NCI-H146 treated with DMSO at 0.1 percent for 48 hours (cell line): ENCODE data around the gene EBF3.

Experiments used
- DNase-seq: peaks from one replicate; lab custom pipeline; 2025; ENCODE audit not compliant: unreplicated experiment; lab: John Stamatoyannopoulos, UW

The EBF3 gene

GRCh38 chr10:129960481-129961156, 3.5 kb downstream of the EBF3 start:
- DNase-seq, result no peak

GRCh38 chr10:129959544-129960480, 4.3 kb downstream of the EBF3 start:
- DNase-seq, result no peak

GRCh38 chr10:129958629-129959543, 5.2 kb downstream of the EBF3 start:
- no peak for DNase-seq

GRCh38 chr10:129958148-129958628, 5.9 kb downstream of the EBF3 start:
- no peak for DNase-seq

- DNase-seq, result no peak
Observed at GRCh38 chr10:129956876-129957673, 7.0 kb downstream of the EBF3 start.

DNA sequence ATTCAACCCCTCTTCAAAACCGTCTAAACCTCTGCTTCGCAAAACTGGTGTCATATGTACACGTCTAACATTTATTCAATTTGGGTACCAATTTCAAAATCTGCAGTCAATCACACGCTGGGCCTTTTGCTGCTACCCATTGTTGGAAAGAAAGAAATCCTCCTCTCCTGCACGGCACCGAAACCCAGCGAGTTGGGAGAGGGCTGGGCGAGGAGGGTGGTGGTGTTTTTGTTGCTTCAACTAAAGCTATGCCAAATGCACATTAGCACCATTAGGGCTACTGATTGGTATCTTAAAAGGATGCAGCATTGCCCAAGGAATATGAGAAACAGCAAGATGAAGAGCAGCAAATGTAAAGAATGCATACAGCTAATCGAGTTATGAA, 7.8 kb downstream of the EBF3 start:
- DNase-seq, result no peak

- no peak for DNase-seq
Observed at GRCh38 chr10:129955601-129956285, 8.3 kb downstream of the EBF3 start.

GRCh38 chr10:129954492-129955315, 9.4 kb downstream of the EBF3 start:
- no peak for DNase-seq

DNA sequence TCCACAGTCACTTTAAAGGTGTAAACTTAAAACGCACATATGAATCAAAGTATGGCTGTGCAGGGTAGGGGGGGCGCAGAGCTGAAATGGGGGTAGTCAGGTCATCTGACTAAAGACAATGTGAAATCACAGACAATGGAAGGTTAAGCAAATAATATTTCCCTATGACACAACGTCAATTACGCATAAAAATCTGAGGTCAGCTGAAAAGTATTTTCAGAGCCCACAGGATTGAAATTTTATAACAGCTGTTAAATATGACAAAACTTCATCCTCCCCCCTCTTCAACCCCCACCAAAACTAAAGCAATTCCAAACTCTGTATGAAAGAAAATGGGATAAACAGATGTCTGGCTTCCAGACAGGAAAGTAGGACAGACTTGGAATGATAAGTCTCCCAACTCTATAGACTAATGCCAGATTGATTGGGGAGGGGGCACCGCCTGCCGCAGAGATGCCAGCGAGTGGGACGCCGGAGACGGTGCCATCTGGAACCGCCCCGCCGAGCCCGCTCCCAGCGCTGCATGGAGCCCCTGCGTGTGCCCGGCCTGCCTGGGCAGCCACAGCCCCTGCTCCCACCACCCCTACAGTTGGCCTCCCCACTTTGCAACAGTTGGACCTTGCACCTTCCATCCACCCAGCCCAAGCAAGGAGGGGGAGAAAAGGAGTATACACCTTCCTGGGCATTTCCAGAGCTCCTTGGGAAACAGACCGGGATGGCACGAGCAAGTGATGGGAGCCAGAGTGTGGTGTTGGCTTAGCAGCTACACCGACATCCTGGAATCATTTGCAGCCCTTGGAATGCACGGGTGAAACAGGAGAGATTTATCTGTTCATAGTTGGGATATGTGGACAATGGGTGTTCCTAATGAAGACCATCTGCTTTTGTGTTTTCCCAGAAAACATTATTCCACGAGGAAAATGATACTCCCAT, 10.7 kb downstream of the EBF3 start:
- DNase-seq, result no peak

DNA sequence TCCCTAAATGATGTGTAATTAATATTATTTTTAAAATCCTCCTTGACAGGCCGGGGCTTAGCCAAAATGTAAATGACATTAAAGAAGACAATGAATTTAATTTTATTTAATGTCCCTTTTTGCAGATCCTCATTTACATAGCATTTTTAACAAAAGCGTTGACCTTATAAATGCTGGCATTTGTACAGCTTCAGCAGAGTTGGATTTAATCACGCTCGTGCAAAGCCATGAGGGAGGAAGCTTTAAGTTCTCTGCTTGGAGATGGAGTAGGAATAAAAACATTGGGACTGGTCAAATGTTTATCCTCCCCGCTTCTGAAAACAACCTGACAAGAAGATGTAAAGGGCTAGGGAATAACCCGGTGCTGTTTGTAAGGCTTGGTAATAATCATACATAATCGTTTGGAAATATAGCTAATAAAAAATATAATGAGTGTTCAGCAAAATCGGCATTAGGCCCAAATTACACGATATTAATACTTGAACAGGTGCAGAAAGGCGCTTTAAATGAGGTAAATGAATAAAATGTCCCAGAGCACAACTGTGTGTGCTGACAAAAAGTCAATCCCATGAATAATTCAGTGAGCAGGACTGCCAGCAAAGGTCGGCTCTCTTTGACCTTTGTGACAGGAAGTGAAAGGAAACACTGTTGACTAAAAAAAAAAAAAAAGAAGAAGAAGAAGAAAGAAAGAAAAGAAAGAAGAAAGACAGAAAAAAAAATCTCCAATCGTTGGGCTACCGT, 11.5 kb downstream of the EBF3 start:
- no peak for DNase-seq

- DNase-seq, result no peak
Observed at GRCh38 chr10:129951970-129952265, 12.2 kb downstream of the EBF3 start.

- DNase-seq, result no peak
Observed at GRCh38 chr10:129951101-129951969, 12.7 kb downstream of the EBF3 start.

GRCh38 chr10:129950676-129951075, 13.4 kb downstream of the EBF3 start:
- no peak for DNase-seq

DNA sequence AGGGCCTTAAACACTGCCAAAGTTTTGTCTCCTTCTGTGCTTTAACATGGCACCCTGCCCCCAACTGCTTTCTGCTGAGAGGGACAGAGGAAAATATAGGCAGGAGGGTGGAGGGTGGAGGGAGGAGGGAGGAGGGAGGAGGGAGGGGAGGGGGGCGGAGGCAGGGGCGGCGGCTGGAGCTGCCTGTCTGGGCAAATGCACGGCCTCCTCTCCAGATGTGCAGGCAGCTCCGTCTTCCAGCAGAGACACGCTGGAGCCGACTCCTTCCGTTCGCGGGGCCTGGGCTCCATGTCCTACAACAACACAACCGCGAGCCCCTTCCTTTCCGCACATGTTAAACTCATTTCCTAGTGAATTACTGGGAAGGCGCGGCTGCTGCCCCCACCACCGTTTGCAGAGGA, 14.2 kb downstream of the EBF3 start:
- DNase-seq, result no peak

GRCh38 chr10:129949411-129949810, 14.7 kb downstream of the EBF3 start:
- no peak for DNase-seq

DNA sequence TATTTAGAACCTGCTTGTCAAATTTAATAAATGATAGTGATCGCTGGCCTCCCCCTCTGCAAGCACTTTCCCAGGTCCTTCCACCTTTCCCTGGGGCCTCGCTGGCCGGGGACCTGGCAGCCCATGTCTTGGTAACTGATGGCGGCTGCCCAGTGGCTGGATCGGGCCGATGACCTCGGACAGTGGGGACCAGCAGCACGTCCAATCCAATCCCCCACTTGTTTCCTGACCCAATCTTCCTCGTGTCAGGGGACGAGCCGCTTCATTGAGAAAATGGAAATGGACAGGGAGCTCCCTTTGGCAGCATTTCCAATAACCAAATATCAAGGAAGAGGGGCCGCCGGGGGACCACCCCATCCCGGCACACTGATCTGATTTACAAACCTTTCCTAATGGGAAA, 17.2 kb downstream of the EBF3 start:
- no peak for DNase-seq
